Measurements from ENCODE around the gene MINDY4. TPM values are rescaled to one million over a fixed set of nuclear protein-coding genes. Genes with fewer than 3 reads are reported as not detected.

Gene MINDY4
- total RNA-seq, 1 experiment from 2014 or later, result 3.0 TPM

- Histone ChIP-seq H3K27me3 (ENCODE audit: low read length) (no peaks in the 10 kb centered on the region), H3F3A (ENCODE audit: low read length, unreplicated experiment) (no peaks in the 10 kb centered on the region), H3K9me3 (ENCODE audit: low read length) (no peaks in the 10 kb centered on the region), H3K4me3 (ENCODE audit: low read length) (no peak overlapping the region), H3K4me2 (ENCODE audit: low read length) (no peak overlapping the region), H3K4me1 (ENCODE audit: insufficient read depth, low read length) (no peaks in the 10 kb centered on the region), H3K9ac (ENCODE audit: low read length) (no peak overlapping the region), H3K27ac (ENCODE audit: low read length) (no peak overlapping the region), H3K79me2 (ENCODE audit: low read length) (no peaks in the 10 kb centered on the region), H4K20me1 (ENCODE audit: low read length) (no peaks in the 10 kb centered on the region), H2AFZ (ENCODE audit: low read length) (no peak overlapping the region), H3K9me2 (replicated peaks; ENCODE audit: low read length) (no peaks in the 10 kb centered on the region), H3K36me3 (ENCODE audit: low read depth, low read length) (no peaks in the 10 kb centered on the region)
- ChIA-PET POLR2A (ENCODE audit: unreplicated experiment) (interaction anchor here (0.6 kb wide), 1 partner anchor 10 kb away, joined by 5 read pairs; no protein-coding TSS in a partner anchor), CTCF (no interaction called here)
- intact Hi-C loops (cut with micrococcal nuclease), result no loop called here
- DNase-seq (no peak), ATAC-seq (no peak)
- no TSS peak for BruUV-seq (replicated peaks)
- TF ChIP-seq EZH2 (IDR thresholded peaks at IDR 0.05; ENCODE audit: low read length, unreplicated experiment) (no peak), CTCF (conservative IDR thresholded peaks at IDR 0.05; ENCODE audit: low read depth, low read length) (no peak), EZH2phosphoT487 (IDR thresholded peaks at IDR 0.05; ENCODE audit: borderline replicate concordance, low read length) (no peak)
These were observed 159.4 kb downstream of the MINDY4 start for GRCh38 chr7:30930621-30931020.

DNA sequence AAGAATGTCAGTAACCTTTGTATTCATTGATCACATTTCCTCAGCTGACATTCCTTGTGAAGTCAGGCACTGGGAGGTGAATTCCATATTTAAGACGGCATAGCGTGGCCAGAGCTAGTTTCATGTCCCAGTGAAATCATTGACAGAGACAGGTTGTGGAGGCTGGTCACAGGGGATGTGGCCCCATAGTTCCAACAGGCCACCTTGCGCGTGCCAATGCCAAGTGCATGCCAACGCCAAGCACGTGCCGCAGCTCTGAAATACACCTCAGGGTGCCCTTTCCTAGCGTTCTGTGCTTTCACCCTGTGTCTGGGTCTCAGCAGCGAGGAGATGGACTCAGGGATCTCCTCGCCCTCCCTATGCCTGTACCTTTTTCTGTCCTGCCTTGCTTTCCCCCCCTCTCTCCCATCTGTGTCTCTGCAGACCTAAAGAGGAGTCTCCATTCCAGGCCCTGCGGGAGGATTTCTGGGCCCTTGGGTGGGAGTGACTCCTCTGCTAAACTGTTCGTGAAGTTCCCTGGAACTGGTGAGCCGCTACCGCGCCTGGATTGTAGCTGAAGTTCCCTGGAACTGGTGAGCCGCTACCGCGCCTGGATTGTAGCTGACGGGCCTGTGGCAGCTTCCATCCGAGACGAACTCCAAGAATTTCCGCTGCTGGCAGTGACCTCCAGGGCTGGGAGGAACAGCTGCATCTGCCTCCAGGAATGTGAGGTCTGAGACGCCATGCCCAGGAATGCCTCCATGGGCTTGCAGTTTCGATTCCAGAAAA, 160.1 kb downstream of the MINDY4 start:
- ChIA-PET CTCF (no interaction called here), POLR2A (ENCODE audit: unreplicated experiment) (no interaction called here)
- H3K79me2 ChIP-seq (ENCODE audit: low read length), result no peaks in the 10 kb centered on the region
- H3K27ac ChIP-seq (ENCODE audit: low read length), result no peak overlapping the region
- no peaks in the 10 kb centered on the region for H3K9me2 ChIP-seq (replicated peaks; ENCODE audit: low read length)
- ATAC-seq (no peak), DNase-seq (no peak)
- H4K20me1 ChIP-seq (ENCODE audit: low read length), result no peaks in the 10 kb centered on the region
- H3F3A ChIP-seq (ENCODE audit: low read length, unreplicated experiment), result no peaks in the 10 kb centered on the region
- H3K27me3 ChIP-seq (ENCODE audit: low read length), result no peaks in the 10 kb centered on the region
- BruUV-seq (replicated peaks), result no TSS peak
- no peak overlapping the region for H3K9ac ChIP-seq (ENCODE audit: low read length)
- no peaks in the 10 kb centered on the region for H3K4me1 ChIP-seq (ENCODE audit: insufficient read depth, low read length)
- H2AFZ ChIP-seq (ENCODE audit: low read length), result no peak overlapping the region
- no peaks in the 10 kb centered on the region for H3K9me3 ChIP-seq (ENCODE audit: low read length)
- intact Hi-C loops (cut with micrococcal nuclease), result no loop called here
- H3K4me2 ChIP-seq (ENCODE audit: low read length), result no peak overlapping the region
- no peak overlapping the region for H3K4me3 ChIP-seq (ENCODE audit: low read length)
- H3K36me3 ChIP-seq (ENCODE audit: low read depth, low read length), result no peaks in the 10 kb centered on the region
- TF ChIP-seq EZH2 (IDR thresholded peaks at IDR 0.05; ENCODE audit: low read length, unreplicated experiment), result no peak
- TF ChIP-seq EZH2phosphoT487 (IDR thresholded peaks at IDR 0.05; ENCODE audit: borderline replicate concordance, low read length), result no peak
- no peak for TF ChIP-seq CTCF (conservative IDR thresholded peaks at IDR 0.05; ENCODE audit: low read depth, low read length)

DNA sequence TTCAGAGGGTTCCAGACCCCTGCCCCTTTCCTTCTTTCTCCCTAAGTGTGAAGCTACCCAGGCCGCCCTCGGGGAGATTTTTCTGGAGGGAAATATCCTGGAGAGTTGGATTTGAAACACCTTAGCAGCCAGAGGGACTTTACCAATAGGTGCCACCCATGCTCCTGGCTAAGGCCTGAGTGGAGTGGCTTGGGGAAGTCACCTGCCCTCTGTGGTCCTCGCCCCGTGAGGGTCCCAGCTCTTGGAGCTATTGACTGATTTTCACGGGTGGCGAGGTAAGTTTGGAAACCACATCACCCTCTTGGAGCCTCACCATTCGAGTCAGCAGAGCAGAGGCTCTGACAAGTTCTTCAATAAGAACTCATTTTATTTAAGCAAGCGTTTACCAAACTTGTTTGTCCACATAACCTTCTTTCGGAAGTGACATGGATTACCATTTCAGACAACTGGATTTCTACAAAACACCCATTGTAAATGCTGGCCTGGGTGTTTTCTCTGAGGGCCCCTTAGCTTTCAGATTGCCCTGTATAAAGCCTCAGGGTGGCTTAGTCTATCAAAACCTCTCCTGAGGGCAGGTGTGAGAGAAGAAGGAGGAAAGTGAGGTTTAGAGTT, 160.8 kb downstream of the MINDY4 start:
- ATAC-seq, result no peak
- Histone ChIP-seq H3K4me3 (ENCODE audit: low read length) (no peak overlapping the region), H3K4me2 (ENCODE audit: low read length) (no peak overlapping the region), H3K9me2 (replicated peaks; ENCODE audit: low read length) (no peaks in the 10 kb centered on the region), H3K27me3 (ENCODE audit: low read length) (no peaks in the 10 kb centered on the region), H3F3A (ENCODE audit: low read length, unreplicated experiment) (no peaks in the 10 kb centered on the region), H4K20me1 (ENCODE audit: low read length) (no peaks in the 10 kb centered on the region), H3K4me1 (ENCODE audit: insufficient read depth, low read length) (no peaks in the 10 kb centered on the region), H3K9ac (ENCODE audit: low read length) (no peak overlapping the region), H3K9me3 (ENCODE audit: low read length) (no peaks in the 10 kb centered on the region), H3K27ac (ENCODE audit: low read length) (no peak overlapping the region), H2AFZ (ENCODE audit: low read length) (no peak overlapping the region), H3K79me2 (ENCODE audit: low read length) (no peaks in the 10 kb centered on the region), H3K36me3 (ENCODE audit: low read depth, low read length) (no peaks in the 10 kb centered on the region)
- TF ChIP-seq CTCF (conservative IDR thresholded peaks at IDR 0.05; ENCODE audit: low read depth, low read length) (no peak), EZH2phosphoT487 (IDR thresholded peaks at IDR 0.05; ENCODE audit: borderline replicate concordance, low read length) (no peak)
- CTCF ChIA-PET, result no interaction called here
- DNase-seq, result no peak
- intact Hi-C loops (cut with micrococcal nuclease), result no loop called here
- no TSS peak for BruUV-seq (replicated peaks)
- POLR2A ChIA-PET (ENCODE audit: unreplicated experiment), result no interaction called here

Data from PC-3 (cell line).